GM18507 (cell line): ENCODE results near the gene KIFC1.

Experiments used
- DNase-seq: peaks from one replicate; pipeline ENCODE4 v3.0.0; 2011; ENCODE audit warnings: low read depth; ENCODE audit not compliant: insufficient read length; ENCODE audit errors: extremely low spot score
- FAIRE-seq: peaks from 2 replicates; lab custom pipeline; 2011; peaks lifted over from hg19 to GRCh38; lab: Jason Lieb, UNC

Gene KIFC1

GRCh38 chr6:33406126-33406525, 14.5 kb downstream of the KIFC1 start:
- DNase-seq (no peak), FAIRE-seq (no peak)

- DNase-seq (no peak), FAIRE-seq (no peak)
Measured at GRCh38 chr6:33407132-33407718, 15.6 kb downstream of the KIFC1 start.

- peak; percentile 95 for DNase-seq
- peak; percentile 97 for FAIRE-seq
Measured at GRCh38 chr6:33410050-33410710, 18.6 kb downstream of the KIFC1 start.

- FAIRE-seq (no peak), DNase-seq (no peak)
Measured at GRCh38 chr6:33410711-33411631, 19.3 kb downstream of the KIFC1 start, which contains the start of gene PHF1. PHF1 (plus strand) TSS chr6:33411014; CDS start chr6:33412264, 1,250 bp downstream.

GRCh38 chr6:33411632-33412005, 20.0 kb downstream of the KIFC1 start:
- FAIRE-seq: no peak
- DNase-seq: no peak

GRCh38 chr6:33412140-33413009, 20.8 kb downstream of the KIFC1 start:
- DNase-seq (no peak), FAIRE-seq (no peak)

- FAIRE-seq: no peak
- no peak for DNase-seq
Measured at GRCh38 chr6:33413241-33414120, 21.9 kb downstream of the KIFC1 start.

- no peak for DNase-seq
- no peak for FAIRE-seq
Measured at GRCh38 chr6:33414592-33415271, 23.1 kb downstream of the KIFC1 start.

- DNase-seq (no peak), FAIRE-seq (no peak)
Measured at GRCh38 chr6:33415831-33416230, 24.2 kb downstream of the KIFC1 start.

- FAIRE-seq (peak; percentile 65), DNase-seq (no peak)
Measured at GRCh38 chr6:33416386-33417127, 24.9 kb downstream of the KIFC1 start.

- FAIRE-seq: peak; percentile 31
- no peak for DNase-seq
Measured at GRCh38 chr6:33417128-33417902, 25.7 kb downstream of the KIFC1 start.

GRCh38 chr6:33417903-33418689, 26.5 kb downstream of the KIFC1 start, which contains the start of gene CUTA:
CUTA (minus strand) TSS chr6:33418107; CDS start chr6:33418000, 107 bp downstream.
- FAIRE-seq (peak; percentile 100), DNase-seq (peak; percentile 91)

GRCh38 chr6:33418690-33419291, 27.2 kb downstream of the KIFC1 start:
- no peak for FAIRE-seq
- DNase-seq: no peak

- FAIRE-seq: no peak
Measured at GRCh38 chr6:33419580-33420490, 28.2 kb downstream of the KIFC1 start, which contains the start of gene SYNGAP1. SYNGAP1 (plus strand) TSS chr6:33420065; CDS start chr6:33420265, 200 bp downstream.

More at GRCh38 chr6:33419580-33420490, 28.2 kb downstream of the KIFC1 start, which contains the start of gene SYNGAP1:
- DNase-seq: no peak
